Thymus (tissue), 11 donors: ENCODE data around the gene PTPN3. TPM values are rescaled to one million over a fixed set of nuclear protein-coding genes. Genes with fewer than 3 reads are reported as not detected.
"Not testable (repeated sequence)": the region's sequence is repeated elsewhere in the genome, so short reads cannot be mapped to it uniquely, and the experiment has no call there.

Experiments
- DNase-seq, 9 donors: peaks; one replicate each; pipeline ENCODE4 v3.0.0-alpha.2; 2013; ENCODE audit warnings: low spot score in 9 of 9, low read depth in 6 of 9, missing footprints in 1 of 9
- H3K27ac ChIP-seq, 2 donors: one replicate each; pipeline ENCODE4 v1.5.1; 2013; ENCODE audit warnings: control low read depth in 1 of 2, low read depth in 1 of 2, low read length in 1 of 2, mild to moderate bottlenecking in 1 of 2, moderate library complexity in 1 of 2
- H3K27me3 ChIP-seq, 2 donors: one replicate each; pipeline ENCODE4 v1.5.1; 2013; ENCODE audit warnings: low read length in 1 of 2; ENCODE audit not compliant: control insufficient read depth in 2 of 2, insufficient read depth in 1 of 2
- H3K36me3 ChIP-seq, 2 donors: one replicate each; pipeline ENCODE4 v1.5.1; 2013; ENCODE audit warnings: low read length in 1 of 2, mild to moderate bottlenecking in 1 of 2, moderate library complexity in 1 of 2; ENCODE audit not compliant: control insufficient read depth in 2 of 2, insufficient read depth in 2 of 2
- H3K4me1 ChIP-seq, 2 donors: one replicate each; pipeline ENCODE4 v1.5.1; 2013; ENCODE audit warnings: low read length in 2 of 2; ENCODE audit not compliant: control insufficient read depth in 2 of 2, insufficient read depth in 2 of 2
- H3K4me3 ChIP-seq, 2 donors: one replicate each; pipeline ENCODE4 v1.5.1; 2013; ENCODE audit warnings: low read length in 2 of 2, control low read depth in 1 of 2, mild to moderate bottlenecking in 1 of 2
- H3K9me3 ChIP-seq, 2 donors: one replicate each; pipeline ENCODE4 v1.5.1; 2013; ENCODE audit warnings: low read length in 1 of 2, mild to moderate bottlenecking in 1 of 2; ENCODE audit not compliant: control insufficient read depth in 2 of 2, insufficient read depth in 1 of 2
- WGBS: extraction: QIAGEN DNeasy Blood & Tissue Kit; methylation state at CpG from one replicate; pipeline ENCODE4 v1.1.7; 2013; 5-methylcytosine and 5-hydroxymethylcytosine counted together
- polyA plus RNA-seq: library from polyadenylated mRNA; stranded (reverse); fragments of 200-250 nt; gene quantifications from one replicate; pipeline ENCODE4 v1.2.3, GENCODE V29; 2013
- total RNA-seq: library from RNA; stranded (reverse); fragments of 120-200 nt; gene quantifications from one replicate; pipeline ENCODE4 v1.2.4, GENCODE V29; 2013
- donor health status: healthy.

Gene PTPN3
- total and polyA plus RNA-seq, 2 donors = 2.8 to 9.5 TPM

DNA sequence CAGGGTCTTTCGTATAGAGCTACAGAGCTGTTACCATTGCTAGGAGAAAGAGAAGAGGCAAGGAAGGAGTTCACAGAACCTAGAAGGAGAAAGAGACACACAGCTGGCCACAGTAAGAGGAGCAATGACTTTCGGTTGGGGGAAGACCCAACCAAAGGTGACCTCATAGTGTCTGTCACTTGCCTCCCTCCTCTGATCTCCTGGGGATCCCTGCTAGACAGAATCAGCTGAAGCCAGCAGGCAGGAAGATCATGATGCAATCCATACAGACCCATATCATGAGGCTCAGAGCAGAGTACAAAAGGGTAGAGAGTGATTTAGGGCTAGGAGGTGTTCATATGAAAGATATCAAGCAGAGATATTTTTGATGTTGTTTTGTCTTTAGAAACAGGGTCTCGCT, 151.2 kb downstream of the PTPN3 start:
- DNase-seq = no peak
- no peaks in the 10 kb centered on the region for H3K9me3 ChIP-seq
- WGBS = 97% methylated on average over 3 of the region's 3 CpGs

DNA sequence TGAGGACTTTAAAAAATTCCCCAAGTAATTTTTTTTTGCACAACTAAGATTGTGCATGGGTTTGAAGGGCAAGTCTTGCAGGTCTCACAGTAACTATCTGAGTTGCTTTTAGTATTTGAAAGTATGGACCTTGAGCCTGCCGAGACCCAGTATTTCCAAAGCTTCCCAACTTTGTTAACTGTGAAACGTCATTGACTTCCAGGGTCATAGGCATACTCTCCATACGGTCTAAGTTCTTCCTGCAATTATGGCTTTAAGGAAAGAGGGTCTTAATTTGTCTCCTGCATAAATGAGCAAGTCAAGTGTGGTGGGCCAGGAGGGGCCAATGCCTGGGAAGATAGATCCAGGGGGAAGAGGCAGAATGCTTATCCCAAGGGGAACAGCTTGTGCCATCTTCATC, 153.2 kb downstream of the PTPN3 start:
- no peaks in the 10 kb centered on the region for H3K9me3 ChIP-seq
- no peak overlapping the region for H3K27ac ChIP-seq
- H3K4me3 ChIP-seq = no peak overlapping the region
- no peaks in the 10 kb centered on the region for H3K27me3 ChIP-seq
- H3K4me1 ChIP-seq = no peaks in the 10 kb centered on the region
- 75% methylated on average over 3 of the region's 3 CpGs for WGBS
- DNase-seq = no peak
- H3K36me3 ChIP-seq = no peaks in the 10 kb centered on the region

More for the DNA sequence above, 151.2 kb downstream of the PTPN3 start:
- Histone ChIP-seq H3K27ac (no peak overlapping the region), H3K27me3 (no peaks in the 10 kb centered on the region), H3K4me3 (no peak overlapping the region), H3K4me1 (no peaks in the 10 kb centered on the region), H3K36me3 (no peaks in the 10 kb centered on the region)

DNA sequence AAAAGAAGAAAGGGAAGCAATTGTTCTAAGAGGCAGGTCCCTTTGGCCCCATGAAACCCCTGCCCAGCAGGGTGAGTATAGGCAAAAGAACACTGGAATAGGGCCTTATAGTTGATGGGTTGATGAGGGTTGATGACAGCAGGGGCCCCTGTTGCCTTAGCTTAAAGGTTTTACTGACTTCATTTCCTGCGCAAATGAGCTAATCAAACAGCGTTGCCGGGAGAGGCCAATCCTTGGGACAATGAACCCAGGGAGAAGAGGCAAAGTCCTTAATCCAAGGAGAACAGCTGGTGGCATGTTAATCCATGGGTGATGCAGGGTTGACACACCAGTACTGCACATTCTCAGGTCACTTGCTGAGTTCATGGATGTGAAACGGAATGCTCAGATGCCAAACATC, 155.2 kb downstream of the PTPN3 start:
- no peak for DNase-seq
- H3K36me3 ChIP-seq = no peaks in the 10 kb centered on the region
- no peak overlapping the region for H3K4me3 ChIP-seq
- H3K9me3 ChIP-seq = no peaks in the 10 kb centered on the region
- H3K27ac ChIP-seq = no peak overlapping the region
- 94% methylated on average over 4 of the region's 4 CpGs for WGBS
- no peaks in the 10 kb centered on the region for H3K27me3 ChIP-seq
- H3K4me1 ChIP-seq = no peaks in the 10 kb centered on the region

DNA sequence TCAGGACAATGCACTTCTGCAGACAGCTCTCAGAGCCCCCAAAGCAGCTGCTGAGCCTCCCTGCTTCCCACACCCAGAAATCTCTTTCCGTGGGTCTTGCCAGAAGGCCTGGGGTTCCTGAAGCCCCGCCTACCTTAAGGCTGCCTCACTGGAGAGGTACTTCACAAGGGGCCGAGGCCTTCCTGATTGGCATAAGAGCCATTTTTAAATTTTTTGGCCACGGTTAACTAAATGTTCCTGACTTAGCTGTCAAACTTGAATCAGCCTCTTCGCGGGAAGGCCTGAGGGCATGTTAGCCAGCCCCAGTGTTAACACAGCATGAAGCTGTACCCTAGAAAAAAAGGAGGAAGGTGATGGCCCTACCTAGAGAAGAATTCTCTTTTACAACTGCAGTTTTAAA, 156.5 kb downstream of the PTPN3 start:
- Histone ChIP-seq H3K9me3 (no peaks in the 10 kb centered on the region), H3K36me3 (no peaks in the 10 kb centered on the region), H3K4me3 (no peak overlapping the region), H3K27ac (no peak overlapping the region), H3K4me1 (no peaks in the 10 kb centered on the region), H3K27me3 (no peaks in the 10 kb centered on the region)
- WGBS = 61% methylated on average over 6 of the region's 6 CpGs
- DNase-seq = no peak

DNA sequence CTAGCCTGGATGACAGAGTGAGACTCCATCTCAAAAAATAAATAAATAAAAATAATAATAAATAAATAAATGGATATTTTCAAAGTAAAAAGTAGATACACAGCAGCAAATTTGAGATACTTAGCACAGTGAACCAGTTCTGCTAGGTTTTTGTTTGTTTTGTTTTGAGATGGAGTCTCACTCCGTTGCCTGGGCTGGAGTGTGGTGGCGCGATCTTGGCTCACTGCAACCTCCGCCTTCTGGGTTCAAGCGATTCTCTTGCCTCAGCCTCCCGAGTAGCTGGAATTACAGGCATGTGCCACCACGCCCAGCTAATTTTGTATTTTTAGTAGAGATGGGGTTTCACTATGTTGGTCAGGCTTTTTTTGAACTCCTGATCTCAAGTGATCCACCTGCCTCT, 157.1 kb downstream of the PTPN3 start:
- not testable (repeated sequence) for H3K27me3 ChIP-seq, DNase-seq, H3K9me3 ChIP-seq, H3K27ac ChIP-seq, H3K4me1 ChIP-seq, H3K4me3 ChIP-seq, H3K36me3 ChIP-seq
- 95% methylated on average over 7 of the region's 7 CpGs for WGBS

DNA sequence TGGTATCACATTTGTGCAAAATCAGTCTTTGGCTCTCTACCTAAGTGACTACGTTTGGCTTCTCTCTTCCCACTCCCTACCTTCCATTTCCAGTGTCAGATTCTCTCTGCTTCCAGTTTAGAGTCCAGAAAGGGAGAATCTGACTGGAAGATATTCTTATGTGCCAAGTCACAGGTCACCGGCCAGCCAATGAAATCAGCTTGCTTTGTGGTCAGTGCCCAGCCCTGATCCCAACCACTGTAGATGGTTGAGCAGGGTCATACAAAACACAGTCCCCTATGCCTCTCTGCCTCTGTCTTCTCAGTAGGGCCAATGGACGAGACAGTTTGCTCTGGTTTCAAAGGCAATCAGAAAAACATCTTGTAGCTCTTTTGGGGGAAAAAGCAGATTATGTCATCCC, 161.7 kb downstream of the PTPN3 start:
- no peak for DNase-seq
- no peaks in the 10 kb centered on the region for H3K4me1 ChIP-seq
- H3K36me3 ChIP-seq = no peaks in the 10 kb centered on the region
- 83% methylated on average over 3 of the region's 3 CpGs for WGBS
- H3K9me3 ChIP-seq = no peaks in the 10 kb centered on the region
- no peaks in the 10 kb centered on the region for H3K27me3 ChIP-seq
- no peak overlapping the region for H3K4me3 ChIP-seq
- no peak overlapping the region for H3K27ac ChIP-seq

DNA sequence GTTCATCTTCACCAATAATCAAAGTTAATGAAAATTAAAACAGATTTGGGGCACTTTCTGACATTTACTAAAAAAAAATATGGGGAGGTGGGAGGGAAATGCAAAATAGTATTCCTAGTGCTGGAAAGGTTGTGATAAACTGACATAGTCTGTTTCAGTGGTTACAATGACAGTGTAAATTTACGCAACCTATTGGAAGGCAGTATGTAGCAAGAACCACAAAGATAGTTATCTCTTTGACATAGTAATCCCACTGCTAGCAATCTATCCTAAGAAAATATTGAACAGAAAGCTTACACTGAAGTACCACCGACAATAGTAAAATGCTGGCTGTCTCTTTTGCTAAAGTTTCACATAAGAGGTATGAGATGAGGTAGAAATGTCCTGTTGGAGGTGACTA, 162.2 kb downstream of the PTPN3 start:
- 69% methylated on average over 2 of the region's 2 CpGs for WGBS
- Histone ChIP-seq H3K27me3 (no peaks in the 10 kb centered on the region), H3K36me3 (no peaks in the 10 kb centered on the region), H3K4me1 (no peaks in the 10 kb centered on the region), H3K4me3 (no peak overlapping the region), H3K9me3 (no peaks in the 10 kb centered on the region), H3K27ac (no peak overlapping the region)
- no peak for DNase-seq

DNA sequence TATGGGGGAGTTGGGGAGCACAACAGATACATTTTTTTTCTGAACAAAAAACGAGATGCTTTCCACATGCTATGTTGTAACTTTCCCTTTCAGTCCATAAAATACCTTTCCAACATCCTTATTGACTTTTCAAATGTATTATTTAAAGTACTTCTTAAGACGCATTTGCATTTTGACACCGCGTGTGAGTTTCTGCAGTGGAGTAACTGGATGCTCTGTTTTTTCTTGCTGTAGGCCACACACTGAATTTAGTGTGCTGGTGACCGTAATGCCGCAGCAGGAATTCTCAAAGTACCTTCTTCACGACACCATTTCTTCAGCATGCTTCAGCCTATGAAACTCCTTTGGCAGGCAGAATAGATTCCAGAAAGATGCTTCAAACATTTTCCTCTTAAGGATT, 163.0 kb downstream of the PTPN3 start:
- Histone ChIP-seq H3K27me3 (peaks cover 0 to under 1% of the 10 kb centered on the region in 2 donors), H3K9me3 (no peaks in the 10 kb centered on the region), H3K27ac (no peak overlapping the region), H3K4me1 (no peaks in the 10 kb centered on the region), H3K36me3 (no peaks in the 10 kb centered on the region), H3K4me3 (no peak overlapping the region)
- 87% methylated on average over 7 of the region's 7 CpGs for whole genome bisulfite sequencing
- DNase-seq = no peak

DNA sequence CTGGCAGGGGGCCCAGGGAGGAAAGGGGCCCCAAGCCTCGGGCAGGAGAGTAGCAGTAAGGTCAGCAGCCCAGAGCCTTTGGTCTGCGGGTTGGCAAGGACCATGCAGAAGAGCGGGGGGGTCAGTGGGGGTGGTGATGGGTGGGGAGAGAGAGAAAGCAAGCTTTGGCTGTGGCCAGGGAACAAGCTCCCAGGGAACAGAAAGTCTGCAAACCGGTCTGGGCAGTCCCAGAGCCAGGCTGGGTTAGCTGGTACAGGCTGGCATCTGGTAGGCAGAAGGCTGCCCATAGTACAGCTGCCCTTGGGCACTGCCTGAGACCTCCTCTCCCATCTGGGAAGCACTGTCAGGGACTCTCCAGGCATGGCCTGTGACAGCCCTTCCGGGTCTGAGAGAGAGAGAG, 166.8 kb downstream of the PTPN3 start:
- no peak overlapping the region for H3K27ac ChIP-seq
- no peaks in the 10 kb centered on the region for H3K36me3 ChIP-seq
- H3K4me3 ChIP-seq = no peak overlapping the region
- peaks cover 0 to 4% of the 10 kb centered on the region in 2 donors for H3K27me3 ChIP-seq
- no peak for DNase-seq
- H3K4me1 ChIP-seq = no peaks in the 10 kb centered on the region
- 78% methylated on average over 5 of the region's 5 CpGs for WGBS
- no peaks in the 10 kb centered on the region for H3K9me3 ChIP-seq

DNA sequence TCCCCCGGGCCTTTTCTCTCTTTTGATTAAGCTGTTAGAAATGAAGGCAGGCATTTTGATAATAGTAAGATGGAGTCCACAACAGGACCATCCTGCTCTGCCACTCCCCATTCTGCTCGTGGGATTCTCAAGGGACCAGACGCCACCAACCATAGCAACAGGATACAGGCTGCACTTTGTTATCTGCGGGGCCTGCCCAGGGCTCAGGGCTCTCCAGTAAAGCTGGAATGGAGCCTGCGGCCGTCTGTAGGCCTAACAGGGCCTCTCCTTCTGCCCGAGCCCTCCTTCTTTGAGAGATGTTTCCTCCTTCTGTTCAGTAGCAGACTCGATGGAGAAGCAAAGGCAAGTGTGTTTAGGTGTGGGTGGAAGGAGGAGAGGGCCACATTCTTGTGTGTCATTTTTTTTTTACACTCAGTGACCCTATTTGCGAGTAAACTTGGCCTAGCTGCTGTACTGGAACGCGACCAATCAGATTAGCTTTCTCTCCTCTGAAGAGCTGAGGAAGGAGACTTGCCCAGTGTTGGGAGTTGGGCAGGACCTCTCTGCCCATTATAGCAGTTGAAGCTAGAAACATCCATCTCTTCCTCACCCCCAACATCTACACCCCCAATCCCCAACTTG, 168.4 kb downstream of the PTPN3 start:
- Histone ChIP-seq H3K27ac (no peak overlapping the region), H3K36me3 (no peaks in the 10 kb centered on the region), H3K27me3 (peaks cover 0 to 4% of the 10 kb centered on the region in 2 donors), H3K9me3 (no peaks in the 10 kb centered on the region), H3K4me3 (no peak overlapping the region), H3K4me1 (no peaks in the 10 kb centered on the region)
- WGBS = 85% methylated on average over 11 of the region's 11 CpGs
- DNase-seq = no peak
